Jurkat, Clone E6-1 (cell line): ENCODE results near the gene IFT122.
"Not testable (repeated sequence)": the region's sequence is repeated elsewhere in the genome, so short reads cannot be mapped to it uniquely, and the experiment has no call there.

Experiments used
- DNase-seq: peaks from one replicate; pipeline ENCODE4 v3.0.0-alpha.2; 2011; ENCODE audit warnings: low read depth, low spot score
- H3K4me3 ChIP-seq: 2 replicates; pipeline ENCODE4 v1.5.1; 2011; ENCODE audit warnings: mild to moderate bottlenecking, low read length, control low read depth, moderate library complexity

IFT122 gene

GRCh38 chr3:129462361-129462968, 22.4 kb downstream of the IFT122 start:
- DNase-seq: no peak
- no peak overlapping the region for H3K4me3 ChIP-seq

DNA sequence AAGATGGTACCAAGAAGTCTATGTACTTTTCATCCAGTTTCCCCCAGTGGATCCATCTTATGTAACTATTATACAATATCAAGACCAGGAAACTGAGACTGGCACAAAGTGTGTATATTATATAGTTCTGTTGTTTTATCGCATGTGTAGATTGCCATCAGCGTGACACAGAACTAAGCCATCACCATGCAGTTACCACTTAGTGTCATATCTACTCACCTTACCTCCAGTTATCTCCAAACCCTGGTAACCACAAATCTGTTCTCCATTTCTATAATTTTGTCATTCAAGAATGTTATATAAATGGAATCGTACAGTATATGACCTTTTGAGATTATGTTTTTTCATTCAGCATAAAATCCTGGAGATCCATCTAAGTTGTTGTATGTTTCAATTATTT, 23.1 kb downstream of the IFT122 start:
- DNase-seq: no peak
- no peak overlapping the region for H3K4me3 ChIP-seq

GRCh38 chr3:129463716-129464115, 23.7 kb downstream of the IFT122 start:
- no peak overlapping the region for H3K4me3 ChIP-seq

DNA sequence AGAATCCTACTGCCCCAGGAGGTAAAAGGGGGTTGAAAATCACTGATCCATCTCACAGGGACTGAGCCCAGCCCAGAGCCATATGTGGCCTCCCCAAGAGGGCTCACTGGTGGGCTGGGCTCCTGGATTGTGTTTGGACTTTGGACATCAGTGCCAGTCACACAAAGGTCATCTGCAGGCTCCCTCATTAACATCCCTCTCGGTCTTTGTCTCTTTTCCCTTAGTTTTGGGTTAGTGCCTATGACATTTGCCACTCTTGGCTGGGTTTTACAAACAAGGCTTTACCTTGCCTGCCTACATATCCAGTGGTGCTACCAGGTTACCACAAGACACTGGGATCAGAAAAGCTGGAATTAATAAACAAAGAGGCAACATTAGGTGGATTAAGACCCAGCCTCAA, 27.9 kb downstream of the IFT122 start:
- no peak for DNase-seq
- H3K4me3 ChIP-seq: no peak overlapping the region

More at GRCh38 chr3:129463716-129464115, 23.7 kb downstream of the IFT122 start:
- DNase-seq: no peak

DNA sequence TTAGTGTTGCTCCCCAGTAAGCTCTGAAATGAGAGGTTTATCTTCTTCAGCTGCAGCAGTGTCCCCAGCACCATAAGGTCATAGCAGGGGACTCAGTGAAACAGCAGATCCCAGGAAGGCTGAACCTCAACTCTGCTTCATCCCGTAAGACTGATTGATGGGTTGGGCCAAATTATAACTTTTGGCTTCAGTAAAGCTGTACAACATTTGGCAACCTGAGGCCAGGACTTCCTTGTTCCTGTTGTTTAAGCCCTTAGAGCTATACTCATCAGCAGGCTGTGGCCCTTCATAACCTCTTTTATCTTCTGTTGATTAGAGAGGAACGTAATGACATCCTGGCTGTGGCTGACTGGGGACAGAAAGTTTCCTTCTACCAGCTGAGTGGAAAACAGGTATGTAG, 29.0 kb downstream of the IFT122 start:
- no peak overlapping the region for H3K4me3 ChIP-seq
- no peak for DNase-seq

- H3K4me3 ChIP-seq: no peak overlapping the region
- peak; percentile 15 for DNase-seq
Observed at GRCh38 chr3:129470861-129471260, 30.8 kb downstream of the IFT122 start.

DNA sequence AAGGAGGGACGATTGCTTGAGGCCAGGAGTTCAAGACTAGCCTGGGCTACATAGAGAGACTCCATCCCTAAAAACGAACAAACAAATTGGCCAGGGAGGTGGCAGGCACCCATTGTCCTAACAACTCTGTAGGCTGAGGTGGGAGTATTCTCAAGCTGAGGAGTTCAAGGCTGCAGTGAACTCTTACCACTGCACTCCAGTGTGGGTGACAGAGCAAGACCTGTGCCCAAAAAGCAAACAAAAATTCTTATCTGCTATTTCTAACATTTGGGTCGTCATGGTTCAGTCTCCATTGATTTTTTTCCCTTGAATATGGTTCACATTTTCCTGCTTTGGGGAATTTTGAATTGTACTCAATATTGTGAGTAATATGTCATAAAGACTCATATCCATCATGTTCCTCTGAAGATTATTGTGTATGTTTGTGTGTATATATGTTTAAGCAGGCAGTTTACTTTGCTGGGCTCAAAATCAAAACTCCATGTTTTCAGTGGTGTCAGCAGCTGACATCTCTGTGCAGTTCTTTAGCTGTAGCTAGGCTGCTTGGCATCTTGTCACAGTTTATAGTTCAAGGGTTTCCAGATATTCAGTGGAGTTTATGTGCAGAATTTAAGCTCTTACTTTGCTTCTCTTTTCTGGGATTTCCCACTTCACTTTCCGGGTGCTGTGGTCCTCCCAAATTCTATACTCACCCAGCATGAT, 33.2 kb downstream of the IFT122 start:
- H3K4me3 ChIP-seq: no peak overlapping the region
- no peak for DNase-seq

- DNase-seq: no peak
- no peak overlapping the region for H3K4me3 ChIP-seq
Observed at GRCh38 chr3:129473769-129474152, 33.7 kb downstream of the IFT122 start.

GRCh38 chr3:129474984-129475804, 35.2 kb downstream of the IFT122 start:
- H3K4me3 ChIP-seq: no peak overlapping the region
- no peak for DNase-seq

DNA sequence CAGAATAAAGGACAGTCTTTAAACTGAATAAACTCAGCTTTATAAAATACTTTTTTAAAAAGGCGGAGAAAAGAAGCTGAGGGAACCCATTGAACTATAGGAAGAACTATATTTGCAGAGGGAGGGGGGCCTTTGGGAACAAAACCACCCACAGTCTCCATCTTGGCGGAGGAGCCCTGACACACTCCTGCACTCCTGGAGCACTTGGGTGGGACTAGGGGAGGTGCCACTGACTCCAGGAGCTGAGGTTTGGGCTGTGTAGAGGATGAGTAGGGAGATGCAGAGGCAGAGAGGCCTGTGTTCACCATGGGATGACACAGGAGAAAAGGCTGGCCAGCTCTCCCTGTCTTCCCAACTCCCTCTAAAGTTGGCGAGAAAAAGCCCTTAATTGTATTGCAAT, 35.8 kb downstream of the IFT122 start:
- no peak for DNase-seq
- no peak overlapping the region for H3K4me3 ChIP-seq

GRCh38 chr3:129476586-129476985, 36.6 kb downstream of the IFT122 start:
- no peak for DNase-seq
- H3K4me3 ChIP-seq: no peak overlapping the region

DNA sequence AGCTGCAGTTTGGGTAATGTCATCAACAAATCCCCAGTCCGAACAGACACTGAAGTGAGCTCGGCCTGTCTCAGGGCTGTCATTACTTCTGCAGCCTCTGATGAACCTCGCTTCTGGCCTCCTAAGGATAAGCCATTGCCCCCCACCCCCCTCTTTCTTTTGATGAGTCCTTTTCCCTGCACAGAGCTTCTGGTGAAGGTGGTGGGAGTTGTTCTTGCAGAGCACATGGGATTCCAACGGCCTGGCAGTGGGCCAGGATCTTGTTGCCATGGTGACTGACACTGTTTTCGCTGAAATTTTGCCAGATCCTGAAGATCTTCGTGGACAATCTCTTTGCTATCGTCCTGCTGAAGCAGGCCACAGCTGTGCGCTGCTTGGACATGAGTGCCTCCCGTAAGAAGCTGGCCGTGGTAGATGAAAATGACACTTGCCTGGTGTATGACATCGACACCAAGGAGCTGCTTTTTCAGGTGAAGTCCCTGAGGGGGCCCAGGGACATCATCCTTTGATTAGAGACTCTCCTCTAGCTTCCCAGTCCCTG, 41.3 kb downstream of the IFT122 start:
- not testable (repeated sequence) for DNase-seq, H3K4me3 ChIP-seq

DNA sequence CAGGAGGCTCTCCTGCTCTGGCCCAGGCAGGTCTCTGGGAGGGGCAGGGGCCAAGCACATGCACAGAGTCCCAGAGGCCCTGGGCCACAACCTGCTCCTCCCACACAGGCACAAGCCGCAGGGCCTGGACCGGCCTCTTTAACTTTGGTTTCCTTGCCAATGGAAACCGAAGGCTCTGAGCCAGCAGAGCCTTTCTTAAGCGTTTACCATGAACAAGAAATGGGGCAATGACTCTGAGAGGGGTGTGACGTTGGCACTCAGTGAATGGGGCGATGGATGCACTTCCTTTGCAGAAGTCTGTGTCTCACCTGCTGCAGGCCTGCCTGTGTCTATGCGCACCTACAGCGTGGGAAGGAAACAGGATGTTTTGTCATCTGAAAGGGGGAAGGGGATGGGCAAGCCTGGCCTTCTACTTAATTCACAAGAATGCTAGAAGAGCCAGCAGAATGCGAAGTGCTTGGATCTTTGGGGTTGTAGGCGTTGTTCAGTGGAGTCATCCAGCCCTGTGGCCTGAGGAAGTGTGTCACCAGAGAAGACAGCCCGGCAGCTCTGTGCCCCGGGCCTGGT, 41.8 kb downstream of the IFT122 start:
- no peak overlapping the region for H3K4me3 ChIP-seq
- no peak for DNase-seq

GRCh38 chr3:129482721-129483120, 42.7 kb downstream of the IFT122 start:
- DNase-seq: no peak
- H3K4me3 ChIP-seq: no peak overlapping the region

GRCh38 chr3:129483870-129484269, 43.8 kb downstream of the IFT122 start:
- no peak overlapping the region for H3K4me3 ChIP-seq
- DNase-seq: no peak

DNA sequence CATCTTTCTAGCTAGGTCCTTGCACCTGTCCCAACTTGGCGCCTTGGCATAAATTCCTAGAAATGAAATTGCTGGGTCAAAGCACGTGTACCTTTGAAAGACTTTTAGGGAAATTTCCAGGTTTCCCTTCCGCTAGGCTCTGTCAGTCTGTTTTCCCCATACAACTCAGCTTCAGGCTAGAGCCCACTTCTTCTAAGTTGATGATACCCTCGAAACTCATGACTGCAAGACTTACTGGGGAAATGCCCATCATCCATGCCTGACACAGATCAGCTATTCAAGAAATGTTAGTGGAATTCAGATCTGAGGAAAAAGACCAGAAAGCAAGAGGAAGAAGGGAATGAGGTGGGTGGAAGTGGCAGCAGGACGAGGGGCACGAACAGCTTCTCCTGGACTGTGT, 45.1 kb downstream of the IFT122 start:
- H3K4me3 ChIP-seq, DNase-seq: not testable (repeated sequence)

DNA sequence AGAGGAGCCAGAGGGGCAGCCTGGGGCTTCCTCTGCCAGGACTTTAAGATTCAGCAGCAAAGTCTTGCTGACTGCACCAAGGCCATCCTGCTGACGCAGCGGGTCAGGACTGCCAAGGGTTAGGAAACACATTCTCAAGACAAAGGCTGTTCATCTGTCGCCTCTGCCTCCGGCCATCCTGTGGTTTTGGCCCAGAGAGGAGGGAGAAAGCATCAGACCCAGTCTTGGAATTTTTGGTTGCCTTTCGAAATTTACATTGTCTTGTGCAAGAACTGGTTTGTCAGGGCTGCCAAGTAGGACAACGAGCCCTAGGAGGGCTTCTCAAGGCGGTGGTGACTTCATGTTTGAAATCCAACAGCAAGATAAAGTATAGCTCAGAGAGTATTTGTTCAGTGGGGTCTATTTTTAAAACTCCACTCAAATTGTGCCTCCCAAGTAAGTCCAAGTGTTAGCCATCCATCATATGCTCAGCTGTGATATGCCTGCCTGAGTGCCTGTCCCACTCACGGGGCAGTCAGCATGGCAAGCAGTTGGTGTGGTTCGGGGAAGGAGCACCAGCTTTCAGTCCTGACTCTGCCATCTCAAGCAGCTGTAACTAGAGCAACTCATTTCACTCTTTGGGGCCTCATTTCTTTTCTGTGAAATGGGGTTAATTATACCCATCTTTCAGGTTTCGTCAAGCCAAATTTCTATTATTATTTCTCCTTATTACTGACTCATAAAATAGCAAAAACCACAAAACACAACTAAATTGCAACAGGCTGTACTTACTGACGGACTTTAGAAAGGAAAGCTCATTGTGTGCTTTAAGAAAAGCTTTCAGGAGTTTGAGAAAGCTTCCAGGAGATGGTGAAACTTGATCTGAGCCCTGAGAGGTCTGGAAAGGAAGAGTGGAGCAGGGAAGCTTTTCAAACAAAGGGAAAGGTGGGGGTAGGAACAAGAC, 46.0 kb downstream of the IFT122 start:
- DNase-seq: no peak
- no peak overlapping the region for H3K4me3 ChIP-seq

DNA sequence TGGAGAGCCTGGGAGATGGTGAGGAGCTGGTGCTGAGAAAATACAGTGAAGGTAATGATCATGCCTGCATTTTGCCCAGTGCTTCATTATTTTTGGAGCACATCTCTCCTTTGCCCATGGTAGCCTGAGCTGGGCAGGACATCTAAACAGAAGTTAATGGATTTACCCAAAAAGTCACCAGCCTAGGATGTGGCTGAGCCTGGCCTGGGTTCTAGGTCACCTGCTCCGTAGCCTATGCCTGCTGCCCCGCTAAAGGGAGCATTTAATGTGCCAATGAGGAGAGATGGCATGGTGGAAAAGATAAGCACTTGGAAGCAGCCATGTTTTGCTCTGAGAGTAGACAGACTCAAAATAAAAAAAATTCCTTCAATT, 46.6 kb downstream of the IFT122 start:
- no peak for DNase-seq
- no peak overlapping the region for H3K4me3 ChIP-seq
